Activated T-helper 1 cell treated with anti-CD3 and anti-CD28 coated beads, Interleukin-12 subunit alpha, Interleukin-12 subunit beta, Interleukin-2, Interleukin-4 antibody, amounts not matched to agents 30 ng/mL and 10 ng/mL and 1 ng/mL, durations not matched to agents 14 hours and 24 hours and 36 hours (primary cell): ENCODE results near the gene MFRP. TPM values are rescaled to one million over a fixed set of nuclear protein-coding genes. Genes with fewer than 3 reads are reported as not detected.

Experiments used
- DNase-seq: peaks from one replicate; pipeline ENCODE4 v3.0.0; 2021; ENCODE audit warnings: low spot score
- H3K27ac Mint-ChIP-seq: one replicate; pipeline ENCODE4 v1.8.0; 2021; ENCODE audit warnings: mild to moderate bottlenecking, mixed read lengths
- H3K27me3 Mint-ChIP-seq: one replicate; pipeline ENCODE4 v1.8.0; 2022; ENCODE audit warnings: mild to moderate bottlenecking, moderate library complexity, mixed read lengths; ENCODE audit not compliant: insufficient read depth
- H3K36me3 Mint-ChIP-seq: one replicate; pipeline ENCODE4 v1.8.0; 2021; ENCODE audit warnings: low read depth, mixed read lengths
- H3K4me1 Mint-ChIP-seq: one replicate; pipeline ENCODE4 v1.8.0; 2021; ENCODE audit warnings: low read depth, mixed read lengths
- H3K4me3 Mint-ChIP-seq: one replicate; pipeline ENCODE4 v1.8.0; 2021; ENCODE audit warnings: mild to moderate bottlenecking, moderate library complexity, mixed read lengths
- H3K9me3 Mint-ChIP-seq: one replicate; pipeline ENCODE4 v1.8.0; 2021; ENCODE audit warnings: mixed read lengths
- intact Hi-C: fragments of 100-400 bp; cut with micrococcal nuclease; formaldehyde crosslinking; loops from one replicate; pipeline ENCODE4 v1.15.1; 2024
- total RNA-seq: library from RNA; stranded (reverse); gene quantifications from 2 replicates; pipeline ENCODE4 v1.2.3, GENCODE V29; 2022

MFRP gene
- total RNA-seq, 1 donor from 2014 or later, result not detected

- no peaks in the 10 kb centered on the region for H3K36me3 Mint-ChIP-seq
- H3K9me3 Mint-ChIP-seq, result no peaks in the 10 kb centered on the region
- intact Hi-C loops, result loop anchor here (5.0 kb wide), 1 partner anchor 222 kb away; a partner anchor contains a TSS
- peaks cover 28% of the 10 kb centered on the region for H3K27me3 Mint-ChIP-seq
- peaks cover 29% of the 10 kb centered on the region for H3K4me1 Mint-ChIP-seq
- DNase-seq, result no peak
- peak overlapping the region; percentile 79 for H3K27ac Mint-ChIP-seq
- peak overlapping the region; percentile 84 for H3K4me3 Mint-ChIP-seq
These were observed 26.7 kb downstream of the MFRP start for GRCh38 chr11:119319700-119320239.

- Mint-ChIP-seq H3K27ac (peak overlapping the region; percentile 79), H3K4me1 (peaks cover 29% of the 10 kb centered on the region), H3K36me3 (no peaks in the 10 kb centered on the region), H3K4me3 (peak overlapping the region; percentile 84), H3K9me3 (no peaks in the 10 kb centered on the region), H3K27me3 (peaks cover 28% of the 10 kb centered on the region)
- intact Hi-C loops, result no loop called here
- no peak for DNase-seq
These were observed 27.3 kb downstream of the MFRP start for GRCh38 chr11:119319136-119319699.

GRCh38 chr11:119318240-119319135 lies 28.0 kb downstream of the MFRP start:
- Mint-ChIP-seq H3K36me3 (no peaks in the 10 kb centered on the region), H3K4me1 (peaks cover 25% of the 10 kb centered on the region), H3K4me3 (peak overlapping the region; percentile 60), H3K27me3 (peaks cover 31% of the 10 kb centered on the region), H3K9me3 (no peaks in the 10 kb centered on the region), H3K27ac (peak overlapping the region; percentile 79)
- intact Hi-C loops, result no loop called here
- DNase-seq, result no peak

GRCh38 chr11:119317592-119318239 lies 28.8 kb downstream of the MFRP start:
- H3K4me1 Mint-ChIP-seq, result peaks cover 23% of the 10 kb centered on the region

GRCh38 chr11:119316729-119317591 lies 29.5 kb downstream of the MFRP start, which contains the start of gene MCAM:
Gene MCAM (minus strand): TSS chr11:119317130. CDS start chr11:119317101, 29 bp downstream.
- no peaks in the 10 kb centered on the region for H3K9me3 Mint-ChIP-seq

More at GRCh38 chr11:119317592-119318239, 28.8 kb downstream of the MFRP start:
- Mint-ChIP-seq H3K27ac (no peak overlapping the region), H3K9me3 (no peaks in the 10 kb centered on the region), H3K27me3 (peaks cover 31% of the 10 kb centered on the region), H3K4me3 (peak overlapping the region; percentile 37), H3K36me3 (no peaks in the 10 kb centered on the region)
- intact Hi-C loops, result no loop called here
- no peak for DNase-seq

GRCh38 chr11:119316016-119316728 lies 30.3 kb downstream of the MFRP start:
- H3K27ac Mint-ChIP-seq, result no peak overlapping the region
- intact Hi-C loops, result no loop called here
- peaks cover 12% of the 10 kb centered on the region for H3K4me1 Mint-ChIP-seq
- H3K4me3 Mint-ChIP-seq, result peak overlapping the region; percentile 63
- H3K27me3 Mint-ChIP-seq, result peaks cover 31% of the 10 kb centered on the region
- no peaks in the 10 kb centered on the region for H3K36me3 Mint-ChIP-seq
- no peaks in the 10 kb centered on the region for H3K9me3 Mint-ChIP-seq
- DNase-seq, result no peak

More at GRCh38 chr11:119316729-119317591, 29.5 kb downstream of the MFRP start, which contains the start of gene MCAM:
- Mint-ChIP-seq H3K4me1 (peaks cover 18% of the 10 kb centered on the region), H3K4me3 (peak within 1 kb of the TSS; percentile 63), H3K36me3 (no peaks in the 10 kb centered on the region), H3K27ac (no peak within 1 kb of the TSS), H3K27me3 (peaks cover 31% of the 10 kb centered on the region)
- no peak for DNase-seq
- intact Hi-C loops, result no loop called here

- no peak overlapping the region for H3K27ac Mint-ChIP-seq
These were observed 31.1 kb downstream of the MFRP start for GRCh38 chr11:119315131-119316015.

GRCh38 chr11:119314726-119315125 lies 31.8 kb downstream of the MFRP start:
- Mint-ChIP-seq H3K36me3 (no peaks in the 10 kb centered on the region), H3K9me3 (no peaks in the 10 kb centered on the region), H3K27ac (no peak overlapping the region), H3K4me1 (peaks cover 9% of the 10 kb centered on the region), H3K4me3 (no peak overlapping the region), H3K27me3 (peaks cover 28% of the 10 kb centered on the region)
- no peak for DNase-seq
- intact Hi-C loops, result no loop called here

More at GRCh38 chr11:119315131-119316015, 31.1 kb downstream of the MFRP start:
- no peak for DNase-seq
- no peaks in the 10 kb centered on the region for H3K9me3 Mint-ChIP-seq
- intact Hi-C loops, result no loop called here
- H3K36me3 Mint-ChIP-seq, result no peaks in the 10 kb centered on the region
- H3K27me3 Mint-ChIP-seq, result peaks cover 31% of the 10 kb centered on the region
- H3K4me1 Mint-ChIP-seq, result peaks cover 12% of the 10 kb centered on the region
- H3K4me3 Mint-ChIP-seq, result peak overlapping the region; percentile 63

- Mint-ChIP-seq H3K9me3 (no peaks in the 10 kb centered on the region), H3K36me3 (peaks cover 7% of the 10 kb centered on the region), H3K4me3 (no peak overlapping the region), H3K27me3 (peaks cover 7% of the 10 kb centered on the region), H3K4me1 (peaks cover 20% of the 10 kb centered on the region), H3K27ac (no peak overlapping the region)
- DNase-seq, result no peak
- intact Hi-C loops, result no loop called here
These were observed 35.8 kb downstream of the MFRP start for GRCh38 chr11:119310682-119311052.

GRCh38 chr11:119309953-119310681 lies 36.4 kb downstream of the MFRP start:
- H3K36me3 Mint-ChIP-seq, result peaks cover 11% of the 10 kb centered on the region
- H3K4me3 Mint-ChIP-seq, result no peak overlapping the region
- intact Hi-C loops, result no loop called here
- H3K27me3 Mint-ChIP-seq, result peaks cover 2% of the 10 kb centered on the region
- peaks cover 25% of the 10 kb centered on the region for H3K4me1 Mint-ChIP-seq
- no peak for DNase-seq
- H3K9me3 Mint-ChIP-seq, result no peaks in the 10 kb centered on the region
- no peak overlapping the region for H3K27ac Mint-ChIP-seq
